Activated CD8-positive, alpha-beta memory T cell treated with anti-CD3 and anti-CD28 coated beads, Interleukin-2, amount 50 U/mL, for 4 hours (primary cell): ENCODE measurements around the gene NTSR1.

ENCODE experiments used
- DNase-seq: peaks from one replicate; pipeline ENCODE4 v3.0.0-alpha.2; 2020

Gene NTSR1

DNA sequence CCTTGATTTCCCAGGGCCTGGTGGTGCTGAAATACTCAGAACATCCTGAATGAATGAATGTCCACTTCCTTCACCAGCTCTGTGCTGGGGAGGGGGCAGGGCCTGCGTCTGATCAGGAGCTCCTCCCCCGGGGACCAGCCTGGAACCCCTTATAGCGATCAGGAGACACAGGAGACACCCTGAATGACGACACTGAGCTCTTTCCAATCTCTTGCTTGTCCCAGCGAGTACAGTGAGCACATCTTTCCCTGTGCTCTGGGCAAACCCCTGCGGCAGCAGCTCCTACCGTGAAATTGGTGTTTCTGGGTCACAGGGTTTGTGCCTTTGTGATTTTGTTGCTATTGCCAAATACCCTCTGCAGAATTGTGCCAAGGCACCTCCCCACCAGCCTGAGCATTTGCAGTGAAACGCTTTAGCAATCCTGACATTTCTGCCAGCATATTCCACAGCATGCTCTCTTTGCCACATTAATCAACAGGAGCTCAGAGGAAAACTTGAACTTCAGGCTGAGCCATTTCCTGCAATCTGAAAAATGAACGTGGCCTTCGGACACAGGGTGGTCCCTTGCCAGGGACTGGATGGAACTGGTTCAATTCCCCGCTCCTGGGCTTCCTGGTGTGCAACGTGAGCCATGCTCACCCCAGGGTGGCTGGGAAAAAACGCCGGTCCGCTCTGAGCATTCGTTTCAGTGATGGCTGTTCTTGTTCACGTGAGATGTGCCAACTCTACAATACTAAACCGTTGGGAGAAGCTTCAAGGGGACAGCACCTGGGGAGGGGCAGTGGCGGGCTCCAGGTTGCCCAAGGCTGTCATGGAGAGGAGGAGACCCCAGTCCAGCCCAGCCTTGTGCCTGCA is 64.6 kb downstream of the NTSR1 start:
- no peak for DNase-seq

DNA sequence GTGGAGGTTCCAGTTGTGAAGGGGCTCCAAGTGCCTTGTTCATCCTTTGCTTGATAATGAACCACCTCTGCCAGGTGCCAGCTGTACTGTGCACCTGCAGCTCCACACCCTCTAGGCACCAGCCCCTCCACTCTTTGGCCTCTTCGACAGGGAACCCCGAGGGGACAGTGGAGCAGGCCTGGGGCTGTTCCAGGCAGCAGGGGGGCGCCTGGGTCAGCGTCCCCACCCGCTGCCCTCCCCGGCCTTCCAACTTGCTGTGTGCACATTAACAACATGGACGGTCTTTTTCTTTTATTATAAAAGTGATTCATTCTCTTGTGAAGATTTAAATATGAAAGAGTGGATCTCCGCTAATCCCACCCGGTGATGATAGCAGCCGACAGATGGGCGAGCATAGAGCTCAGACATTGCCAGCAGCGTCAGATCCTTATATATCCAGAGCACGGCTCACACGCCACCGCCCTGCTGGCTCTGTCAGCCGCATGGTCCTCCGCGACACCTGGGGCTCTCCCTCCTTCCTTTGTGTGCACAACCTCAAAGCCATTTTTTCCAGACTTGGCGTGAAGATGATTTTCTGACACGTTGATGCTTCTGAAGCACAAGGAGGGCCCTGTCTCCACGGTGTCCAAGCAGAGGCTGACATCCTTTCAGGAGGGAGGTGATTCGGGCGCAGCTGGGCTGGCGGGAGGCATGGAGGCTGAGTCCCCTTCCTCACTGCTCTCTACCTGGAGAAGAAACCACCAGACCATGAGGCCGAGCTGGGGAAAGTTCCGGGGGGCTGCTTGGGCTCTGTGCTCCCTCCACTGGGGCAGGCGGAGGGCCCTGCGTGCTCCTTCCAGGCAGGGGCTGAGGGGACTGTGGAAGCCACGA is 65.4 kb downstream of the NTSR1 start:
- no peak for DNase-seq

- no peak for DNase-seq
These were observed 66.1 kb downstream of the NTSR1 start for GRCh38 chr20:62774762-62775161.

DNA sequence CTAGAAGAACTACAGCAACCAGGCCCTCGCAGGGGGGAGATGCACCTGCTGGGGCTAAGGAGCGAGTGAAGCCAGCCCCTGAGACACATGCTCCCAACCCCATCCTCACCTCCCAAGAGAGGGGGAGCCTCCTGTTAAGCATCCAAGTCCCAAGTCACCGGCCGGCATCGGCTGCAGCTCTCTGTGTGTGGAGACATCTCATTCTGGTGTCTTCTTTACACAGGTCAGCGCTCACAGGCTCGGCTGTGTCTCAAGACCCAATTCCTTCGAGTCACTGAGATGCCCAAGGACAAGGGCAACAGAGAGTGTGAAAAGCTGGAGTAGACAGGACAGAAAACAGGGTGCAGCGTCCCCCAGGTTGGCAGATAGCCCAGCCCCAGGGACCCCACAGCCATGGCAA is 66.6 kb downstream of the NTSR1 start:
- DNase-seq = no peak

DNA sequence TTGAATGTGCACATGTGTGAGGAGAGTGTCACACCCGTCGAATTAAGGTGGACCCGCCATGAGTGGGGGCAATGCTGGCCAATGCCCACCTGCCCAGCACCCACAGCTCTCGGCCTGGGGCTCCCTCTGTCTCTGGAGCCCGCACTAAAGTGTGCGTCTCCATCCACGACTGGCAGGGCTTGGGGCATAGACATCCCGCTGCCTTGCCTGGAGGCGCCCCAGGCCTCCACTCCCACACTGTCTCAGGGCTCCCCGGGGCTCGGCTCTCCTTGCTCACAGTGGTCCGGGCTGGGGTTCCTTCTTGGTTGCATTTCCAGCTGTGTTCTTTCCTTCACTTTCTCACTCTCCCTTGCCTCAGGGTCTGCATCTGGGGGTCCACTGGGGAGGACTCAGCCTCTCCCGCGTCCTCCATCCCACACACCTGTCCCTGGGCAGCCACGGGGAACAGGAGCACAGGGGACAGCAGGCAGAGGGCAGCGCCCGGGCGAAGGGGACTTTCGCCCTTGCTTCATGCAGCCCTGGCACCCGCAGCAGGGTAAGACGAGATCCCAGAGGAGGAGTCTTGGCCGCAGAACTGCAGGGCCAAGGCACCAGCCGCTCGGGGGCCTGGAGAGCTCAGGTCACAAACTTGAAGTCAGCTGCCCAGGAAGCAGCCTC is 67.5 kb downstream of the NTSR1 start:
- no peak for DNase-seq

DNA sequence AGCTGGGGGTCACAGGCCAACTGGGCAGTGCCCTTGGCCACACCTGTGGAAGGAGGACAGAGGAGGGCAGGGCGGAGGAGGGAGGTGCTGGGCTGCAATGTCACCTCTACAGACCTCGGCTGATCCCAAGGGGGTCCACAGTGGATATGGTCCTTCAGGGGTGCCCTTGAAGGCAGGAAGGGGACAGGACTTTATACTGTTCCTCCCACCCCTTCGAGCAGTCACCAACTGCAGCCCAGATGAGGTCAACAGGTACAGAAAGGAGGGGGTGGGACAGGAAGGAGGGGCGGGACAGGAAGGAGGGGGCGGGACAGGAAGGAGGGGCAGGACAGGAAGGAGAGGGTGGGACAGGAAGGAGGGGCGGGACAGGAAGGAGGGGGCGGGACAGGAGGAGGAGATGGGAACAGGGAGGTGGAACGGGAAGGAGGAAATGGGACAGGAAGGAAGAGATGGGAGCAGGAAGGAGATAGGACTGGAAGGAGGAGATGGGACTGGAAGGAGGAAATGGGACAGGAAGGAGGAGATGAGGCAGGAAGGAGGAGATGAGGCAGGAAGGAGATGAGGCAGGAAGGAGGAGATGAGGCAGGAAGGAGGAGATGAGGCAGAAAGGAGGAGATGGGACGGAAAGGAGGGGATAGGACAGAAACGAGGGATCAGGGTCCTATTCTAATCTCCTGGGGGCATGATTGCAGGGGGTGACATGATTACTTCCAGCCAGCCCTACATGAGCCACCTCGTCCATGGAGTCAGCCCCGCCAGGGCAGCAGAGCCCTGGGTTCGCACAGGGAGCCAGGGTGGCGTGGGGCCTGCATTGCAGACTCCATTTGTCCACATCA is 68.3 kb downstream of the NTSR1 start:
- peak; percentile 43 for DNase-seq

- no peak for DNase-seq
These were observed 68.8 kb downstream of the NTSR1 start for GRCh38 chr20:62777528-62777830.

DNA sequence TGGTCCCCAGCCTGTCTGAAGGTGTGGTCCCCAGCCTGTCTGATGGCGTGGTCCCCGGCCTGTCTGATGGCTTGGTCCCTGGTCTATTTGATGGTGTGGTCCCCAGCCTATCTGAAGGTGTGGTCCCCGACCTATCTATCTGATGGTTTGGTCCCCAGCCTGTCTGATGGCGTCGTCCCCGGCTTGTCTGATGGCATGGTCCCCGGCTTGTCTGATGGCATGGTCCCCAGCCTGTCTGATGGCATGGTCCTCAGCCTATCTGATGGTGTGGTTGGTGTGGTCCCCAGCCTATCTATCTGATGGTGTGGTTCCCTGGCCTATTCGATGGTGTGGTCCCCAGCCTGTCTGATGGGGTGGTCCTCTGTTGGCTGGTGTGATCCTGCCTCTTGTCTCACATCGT is 69.4 kb downstream of the NTSR1 start:
- no peak for DNase-seq

DNA sequence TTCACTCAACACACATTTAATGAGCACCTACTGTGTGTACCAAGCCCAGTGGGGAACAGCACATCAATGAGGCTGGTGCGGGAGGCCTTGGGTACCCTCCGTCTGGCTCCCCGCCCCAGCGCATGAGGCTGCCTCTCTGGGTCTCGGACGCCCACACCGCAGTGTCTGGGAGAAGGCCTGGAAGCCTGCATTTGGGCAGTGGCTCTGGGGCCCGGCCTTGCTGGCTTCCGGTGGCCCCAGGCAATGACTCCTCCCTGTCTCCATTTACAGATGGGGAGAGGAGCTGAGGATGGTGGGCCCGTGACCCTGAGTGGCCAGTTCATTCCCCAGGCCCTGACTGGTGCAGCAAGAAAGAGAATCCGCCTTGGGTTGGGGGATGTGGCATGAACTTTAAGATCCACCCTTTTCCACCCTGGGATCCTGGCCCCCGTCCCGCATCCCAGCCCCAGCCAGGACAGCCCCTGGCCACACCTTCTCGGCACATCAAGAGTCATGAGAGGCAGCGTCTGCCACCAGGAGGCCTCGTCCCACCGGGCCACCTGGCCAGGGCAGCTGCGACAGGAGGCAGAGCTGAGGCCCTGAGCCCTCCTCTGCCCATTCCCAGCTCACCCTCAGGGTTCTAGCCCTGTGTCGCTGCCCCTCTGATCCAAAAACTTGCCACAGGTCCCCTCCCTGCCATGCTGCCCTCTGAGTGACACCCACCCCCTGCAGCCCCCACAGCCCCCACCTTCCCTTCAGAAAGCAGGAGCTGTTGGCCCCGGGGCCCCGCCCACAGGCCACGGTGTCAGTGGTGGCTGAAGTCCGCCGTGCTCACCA is 70.2 kb downstream of the NTSR1 start:
- no peak for DNase-seq

DNA sequence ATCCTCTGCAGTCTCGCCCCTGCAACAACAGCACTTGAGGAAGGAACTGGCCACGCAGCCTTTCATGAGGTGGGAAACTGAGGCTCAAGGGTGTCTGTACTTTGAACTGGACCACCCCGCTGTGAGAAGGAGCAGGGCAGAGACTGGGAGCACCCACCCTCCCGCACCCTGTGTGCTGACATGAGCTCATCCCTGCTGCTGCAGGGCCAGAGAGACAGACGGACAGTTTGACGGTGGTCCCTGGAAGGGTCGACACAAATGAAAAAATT is 70.7 kb downstream of the NTSR1 start:
- no peak for DNase-seq

GRCh38 chr20:62780204-62780603 is 71.6 kb downstream of the NTSR1 start:
- DNase-seq = no peak

- no peak for DNase-seq
These were observed 72.1 kb downstream of the NTSR1 start for GRCh38 chr20:62780696-62781095.

GRCh38 chr20:62782149-62782892 is 73.7 kb downstream of the NTSR1 start:
- DNase-seq = no peak

DNA sequence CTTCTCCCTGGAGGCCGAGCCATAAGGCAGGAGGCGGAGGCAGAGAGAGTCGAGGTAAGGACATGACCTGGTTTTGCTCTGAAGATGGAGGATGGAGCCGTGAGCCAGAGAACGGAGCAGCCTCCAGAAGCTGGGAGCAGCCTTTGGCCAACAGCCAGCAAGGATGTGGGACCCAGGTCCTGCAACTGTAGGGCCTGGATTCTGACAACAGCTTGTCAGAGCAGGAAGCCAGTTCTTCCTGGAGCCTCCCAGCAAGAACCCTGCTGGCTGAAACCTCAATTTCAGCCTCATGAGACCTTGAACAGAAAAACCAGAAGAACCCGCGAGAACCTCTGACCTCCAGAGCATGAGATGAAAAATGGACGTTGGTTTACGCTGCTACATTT is 74.2 kb downstream of the NTSR1 start:
- no peak for DNase-seq

GRCh38 chr20:62784497-62784896 is 75.9 kb downstream of the NTSR1 start:
- no peak for DNase-seq

DNA sequence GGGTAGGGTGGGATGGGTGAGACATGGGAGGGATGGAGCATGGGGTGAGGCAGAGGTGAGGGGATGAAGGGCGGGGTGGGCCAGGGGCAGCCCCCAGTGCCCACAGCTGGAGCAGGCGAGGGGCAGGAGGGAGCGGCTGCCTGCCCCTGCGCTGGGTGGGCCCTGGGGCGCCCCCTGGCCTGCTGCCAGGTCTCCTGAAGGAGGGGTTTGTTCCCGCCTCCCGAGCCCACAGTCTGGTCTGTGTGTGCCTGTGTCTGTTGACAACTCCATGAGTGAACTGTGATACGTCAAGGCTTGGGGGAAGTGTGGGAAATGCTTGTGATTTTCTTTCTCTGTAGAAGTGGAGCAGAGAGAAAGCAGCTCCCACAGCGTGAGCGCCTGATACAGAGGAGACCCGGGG is 76.8 kb downstream of the NTSR1 start:
- no peak for DNase-seq

GRCh38 chr20:62786157-62786556 is 77.5 kb downstream of the NTSR1 start:
- DNase-seq = no peak

- no peak for DNase-seq
These were observed 78.7 kb downstream of the NTSR1 start for GRCh38 chr20:62787321-62787720.

- no peak for DNase-seq
These were observed 79.2 kb downstream of the NTSR1 start for GRCh38 chr20:62787866-62788265.

DNA sequence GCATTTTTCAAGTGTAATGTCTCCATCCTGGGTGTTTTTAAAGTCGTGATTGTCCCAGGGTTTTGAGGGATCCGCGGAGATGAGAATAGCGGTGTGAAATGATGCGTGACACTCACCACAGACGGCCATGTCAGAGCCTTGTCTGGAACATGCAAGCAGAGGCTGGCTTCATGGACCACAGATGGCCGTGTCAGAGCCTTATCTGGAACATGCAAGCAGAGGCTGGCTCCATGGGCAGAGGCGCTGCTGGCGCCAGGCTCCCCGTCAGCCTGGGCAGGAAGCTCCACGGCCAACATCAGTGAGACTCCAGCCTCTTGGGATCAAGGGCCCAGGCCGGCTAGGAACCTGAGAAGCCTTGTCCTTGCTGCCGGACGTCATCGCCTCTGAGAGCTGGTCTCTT is 80.0 kb downstream of the NTSR1 start:
- no peak for DNase-seq

DNA sequence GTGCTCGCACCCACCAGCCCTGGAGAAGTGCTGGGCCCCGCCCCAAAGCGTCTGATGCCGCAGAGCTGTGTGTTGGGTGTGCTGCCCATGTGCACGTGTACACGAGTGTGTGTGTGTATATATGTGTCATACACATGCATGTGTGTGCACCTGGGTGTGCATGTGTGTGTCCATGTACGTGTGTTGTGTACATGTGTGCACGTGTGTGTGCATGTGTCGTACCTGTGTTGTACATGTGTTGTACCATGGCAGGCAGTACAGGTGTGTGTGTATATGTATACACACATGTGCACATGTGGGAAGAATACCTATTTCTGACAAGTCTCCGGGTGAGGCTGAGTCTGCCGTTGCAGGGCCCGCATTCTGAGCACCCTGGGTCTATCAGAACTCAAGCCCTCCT is 81.4 kb downstream of the NTSR1 start:
- DNase-seq = no peak
